T-cell (primary cell): Measurements from ENCODE around the gene AKIRIN2. TPM values are rescaled to one million over a fixed set of nuclear protein-coding genes. Genes with fewer than 3 reads are reported as not detected.

ENCODE experiments used
- ATAC-seq, 4 experiments: fragments of 200-7000 bp in 3 of 4; fragments of 150-1000 bp in 1 of 4; cut with Tn5 transposase; replicated peaks in 1 of 4; 1 replicate in 3 of 4; 2 replicates in 1 of 4; pipeline ENCODE4 v1.10.0; 2021; ENCODE audit warnings: moderate library complexity in 3 of 4, mild to moderate bottlenecking in 2 of 4, moderate number of reproducible peaks in 1 of 4
- CTCF ChIA-PET, 2 donors: fragments of 300-600 bp; sonication (Branson Sonifier 250); formaldehyde crosslinking; loops; one replicate each; lab custom pipeline; 2022; ENCODE audit warnings: antibody characterized with exemption in 2 of 2; lab: Charles Lee
- POLR2A ChIA-PET, 2 donors: fragments of 300-600 bp; sonication (Branson Sonifier 250); formaldehyde crosslinking; loops; one replicate each; lab custom pipeline; 2022; ENCODE audit warnings: antibody characterized with exemption in 2 of 2; lab: Charles Lee
- DNase-seq, 35 experiments: peaks; one replicate each; pipeline versions ENCODE4 v3.0.0 to v3.0.0-alpha.2; 2013 to 2023
- H3K27ac ChIP-seq: one replicate; pipeline ENCODE4 v1.5.1; 2013; ENCODE audit warnings: low read length
- H3K27me3 ChIP-seq, 2 experiments: replicated peaks in 1 of 2; 1 replicate in 1 of 2; 2 replicates in 1 of 2; pipeline versions ENCODE4 v1.6.1 to v1.7.0; 2013; ENCODE audit warnings: low read length in 1 of 2, mixed read lengths in 1 of 2; ENCODE audit not compliant: control insufficient read depth in 2 of 2, insufficient read depth in 2 of 2; ENCODE audit errors: extremely low read depth in 1 of 2
- H3K36me3 ChIP-seq, 2 donors: 1 replicate in 1 of 2; 2 replicates in 1 of 2; pipeline versions ENCODE4 v1.6.1 to v1.7.0; 2013; ENCODE audit warnings: low read length in 1 of 2; ENCODE audit not compliant: control insufficient read depth in 2 of 2, insufficient read depth in 1 of 2; ENCODE audit errors: extremely low read depth in 1 of 2
- H3K4me1 ChIP-seq, 2 experiments: 1 replicate in 1 of 2; 2 replicates in 1 of 2; pipeline versions ENCODE4 v1.6.1 to v1.7.0; 2013; ENCODE audit warnings: low read length in 2 of 2, mixed read lengths in 1 of 2; ENCODE audit not compliant: insufficient read depth in 2 of 2, control insufficient read depth in 1 of 2; ENCODE audit errors: extremely low read depth in 1 of 2
- H3K4me3 ChIP-seq, 2 donors: 1 replicate in 1 of 2; 2 replicates in 1 of 2; pipeline versions ENCODE4 v1.5.1 to v1.7.0; 2013; ENCODE audit warnings: mild to moderate bottlenecking in 2 of 2, low read length in 1 of 2, moderate library complexity in 1 of 2; ENCODE audit not compliant: control insufficient read depth in 1 of 2; ENCODE audit errors: extremely low read depth in 1 of 2
- H3K9me3 ChIP-seq: 2 replicates; pipeline ENCODE4 v1.7.0; 2013
- H3K27ac Mint-ChIP-seq, 2 donors: one replicate each; pipeline ENCODE4 v1.8.0; 2020 to 2021; ENCODE audit warnings: mild to moderate bottlenecking in 2 of 2, mixed read lengths in 2 of 2
- H3K27me3 Mint-ChIP-seq, 2 donors: one replicate each; pipeline ENCODE4 v1.8.0; 2021 to 2022; ENCODE audit warnings: mixed read lengths in 2 of 2
- H3K36me3 Mint-ChIP-seq: one replicate; pipeline ENCODE4 v1.8.0; 2021; ENCODE audit warnings: mixed read lengths
- H3K4me1 Mint-ChIP-seq, 3 donors: one replicate each; pipeline ENCODE4 v1.8.0; 2020 to 2022; ENCODE audit warnings: mixed read lengths in 3 of 3, mild to moderate bottlenecking in 1 of 3
- H3K4me3 Mint-ChIP-seq, 3 donors: one replicate each; pipeline ENCODE4 v1.8.0; 2020 to 2022; ENCODE audit warnings: mild to moderate bottlenecking in 3 of 3, mixed read lengths in 3 of 3, moderate library complexity in 3 of 3
- H3K9me3 Mint-ChIP-seq, 3 donors: one replicate each; pipeline ENCODE4 v1.8.0; 2020 to 2022; ENCODE audit warnings: mixed read lengths in 3 of 3
- WGBS: methylation state at CpG from one replicate; pipeline ENCODE4 v1.1.5; 2013; ENCODE audit warnings: missing lambda C conversion rate; ENCODE audit not compliant: insufficient coverage; 5-methylcytosine and 5-hydroxymethylcytosine counted together
- total RNA-seq, 35 experiments: library from RNA in 6 of 35; stranded (reverse) in 6 of 35; fragments of 120-200 nt in 1 of 35; gene quantifications; one replicate each; pipeline versions ENCODE4 v1.2.1 to v1.2.4 and lab custom pipeline; 2013 to 2026

AKIRIN2 gene
- total RNA-seq, 5 donors from 2014 or later (not counting 1 experiment from before 2014, with no cell fraction given), result 52.5 to 81.9 (median 66.0) TPM

- peaks cover 0 to 11% of the 10 kb centered on the region in 2 donors for H3K36me3 ChIP-seq
- Mint-ChIP-seq H3K9me3 (no peaks in the 10 kb centered on the region), H3K27ac (no peak overlapping the region), H3K4me1 (peaks cover 0 to 2% (median 0%) of the 10 kb centered on the region in 3 donors), H3K27me3 (no peaks in the 10 kb centered on the region), H3K4me3 (no peak overlapping the region), H3K36me3 (peaks cover 54% of the 10 kb centered on the region)
- ATAC-seq, result no peak
- DNase-seq, result no peak
- H3K9me3 ChIP-seq, result no peaks in the 10 kb centered on the region
- H3K27me3 ChIP-seq, result no peaks in the 10 kb centered on the region
- no CpG with 5 or more reads among the region's 2 CpGs for WGBS
- H3K4me3 ChIP-seq, result no peak overlapping the region
- CTCF ChIA-PET, result no interaction called here
- H3K4me1 ChIP-seq, result no peaks in the 10 kb centered on the region
- no peak overlapping the region for H3K27ac ChIP-seq
- POLR2A ChIA-PET, result no interaction called here
These were observed 73.6 kb downstream of the AKIRIN2 start for GRCh38 chr6:87628424-87628823.

Other genes with a start within 250 kb of the AKIRIN2 start
- 10 to 100 TPM; 11.2 to 18.9 (median 18.7) TPM for gene SLC35A1, start 229.3 kb downstream of the AKIRIN2 start, total RNA-seq
- gene RARS2, start 112.2 kb downstream of the AKIRIN2 start, total RNA-seq, result 10 to 100 TPM; 27.5 to 31.4 (median 28.4) TPM
- 10 to 100 TPM; 15.9 to 20.9 (median 20.4) TPM for gene ORC3, start 112.1 kb downstream of the AKIRIN2 start, total RNA-seq